Activated CD8-positive, alpha-beta memory T cell treated with anti-CD3 and anti-CD28 coated beads for 48 hours (primary cell): Measurements from ENCODE around the gene POLR2L.
A peak's percentile ranks its signal among the peaks of the same experiment; 100 is the strongest.

ENCODE experiments used
- DNase-seq, 3 experiments: peaks; one replicate each; pipeline ENCODE4 v3.0.0-alpha.2; 2020; ENCODE audit warnings: low read depth in 2 of 3, low spot score in 2 of 3

The POLR2L gene

DNA sequence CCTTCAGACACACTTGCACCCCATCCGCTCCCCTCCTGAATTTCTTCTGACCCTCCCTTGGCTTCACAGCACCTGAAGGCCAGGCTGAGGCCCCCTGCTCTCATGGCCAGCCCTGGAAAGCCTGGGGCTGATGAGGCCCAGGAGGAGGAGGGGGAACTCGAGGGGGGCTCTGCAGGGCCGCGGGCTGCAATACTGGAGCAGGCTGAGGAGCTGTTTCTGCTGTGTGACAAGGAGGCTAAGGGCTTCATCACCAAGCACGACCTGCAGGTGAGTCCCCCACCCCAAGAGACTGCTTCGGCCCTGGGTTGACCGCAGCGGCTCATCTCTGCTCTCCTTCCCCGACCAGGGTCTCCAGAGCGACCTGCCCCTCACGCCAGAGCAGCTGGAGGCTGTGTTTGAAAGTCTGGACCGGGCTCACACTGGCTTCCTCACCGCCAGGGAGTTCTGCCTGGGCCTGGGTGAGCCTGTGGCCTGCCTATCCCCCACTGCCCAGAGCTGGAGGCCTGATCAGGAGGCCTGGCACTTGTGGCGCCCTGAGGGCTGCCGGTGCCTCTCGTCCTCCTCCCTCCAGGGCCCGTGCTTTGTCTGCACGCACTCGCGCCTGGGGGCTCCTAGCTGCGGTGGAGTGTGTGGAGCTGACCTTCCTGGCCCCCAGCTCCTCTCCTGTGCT lies 13.7 kb downstream of the POLR2L start:
- DNase-seq = no peak

- DNase-seq = no peak
These were observed 14.5 kb downstream of the POLR2L start, which contains the start of gene CRACR2B for GRCh38 chr11:827897-828192. CRACR2B (plus strand) TSS chr11:827919; CDS start chr11:828608, 689 bp downstream.

DNA sequence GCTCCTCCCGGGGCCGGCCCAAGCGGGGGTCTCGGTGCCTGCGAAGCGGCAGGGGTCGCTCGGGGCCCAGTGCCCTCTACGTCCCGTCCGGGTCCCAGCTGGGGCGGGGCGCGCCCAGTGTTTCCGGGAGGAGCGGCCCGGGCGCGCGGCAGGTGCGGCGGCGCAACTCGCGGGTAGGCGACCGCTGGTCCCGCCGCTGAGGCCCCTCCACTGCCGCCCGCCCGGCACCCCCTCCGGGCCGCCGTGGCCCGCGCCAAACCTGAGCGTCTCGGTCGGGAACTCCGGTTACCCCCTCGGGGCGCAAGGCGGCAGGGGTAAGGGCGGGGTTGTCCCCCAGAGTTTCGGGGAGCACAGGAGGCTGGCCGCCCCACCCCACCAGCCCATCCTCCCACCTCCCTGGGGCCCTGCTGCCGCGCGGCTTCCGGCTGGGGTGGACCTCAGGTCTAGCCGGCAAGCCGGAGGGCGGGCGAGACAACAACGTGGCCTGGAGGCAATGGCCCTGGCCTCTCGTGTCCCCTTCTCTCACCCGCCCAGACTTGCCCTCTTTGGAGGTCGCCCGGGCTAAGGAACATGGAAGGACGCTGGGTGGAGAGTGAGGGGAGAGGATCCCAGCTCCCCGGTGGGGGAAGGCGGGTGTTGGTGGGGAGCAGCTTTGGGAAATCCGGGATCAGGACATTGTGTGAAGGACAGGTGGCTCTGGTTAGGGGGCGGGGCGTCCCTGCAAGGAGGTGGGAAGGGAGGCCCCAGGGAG lies 15.0 kb downstream of the POLR2L start:
- DNase-seq = no peak

- no peak for DNase-seq
These were observed 15.5 kb downstream of the POLR2L start for GRCh38 chr11:826836-827145.

GRCh38 chr11:826227-826621 lies 16.1 kb downstream of the POLR2L start:
- no peak for DNase-seq

DNA sequence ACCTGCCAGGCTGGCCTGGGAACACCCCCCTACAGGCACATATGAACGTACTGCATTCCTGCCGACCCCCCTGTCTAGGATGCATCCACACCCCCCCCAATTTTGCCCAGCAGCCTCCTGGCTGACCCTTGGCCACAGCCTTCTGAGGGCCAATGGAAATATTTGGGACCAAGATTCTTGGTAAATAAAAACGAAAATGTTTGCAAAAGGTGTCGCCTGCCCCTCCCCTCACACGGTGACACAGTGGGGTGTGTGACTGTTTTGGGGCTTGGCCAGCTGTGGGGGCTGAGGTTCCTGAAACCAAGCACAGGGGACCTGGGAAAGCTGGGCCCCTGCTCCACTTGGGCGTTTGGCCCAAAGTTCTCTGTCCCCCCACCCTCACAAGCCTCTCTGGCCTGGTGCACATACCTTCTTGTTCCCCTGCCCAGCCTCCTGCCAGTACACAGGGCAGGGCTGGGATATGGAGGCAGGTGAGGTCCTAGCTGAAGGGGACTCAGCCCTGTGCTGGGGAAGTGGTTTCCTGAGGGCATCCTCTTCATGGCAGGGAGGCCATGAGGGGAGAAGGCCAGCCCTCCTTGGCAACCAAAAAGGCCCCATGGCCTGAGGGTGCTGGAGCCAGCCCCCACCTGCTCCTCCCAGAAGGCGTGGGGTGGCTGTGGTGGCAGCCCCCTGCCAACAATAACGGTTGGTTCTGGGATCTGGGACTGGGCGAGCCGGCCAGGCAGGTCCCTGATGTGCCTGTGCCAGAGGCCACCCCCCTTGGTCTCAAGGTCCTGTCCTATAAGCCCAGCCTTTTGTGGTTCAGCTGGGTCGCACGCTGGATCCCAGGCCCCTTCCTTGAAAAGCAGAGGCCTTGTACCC lies 16.7 kb downstream of the POLR2L start:
- no peak for DNase-seq

- DNase-seq = no peak
These were observed 17.4 kb downstream of the POLR2L start for GRCh38 chr11:824942-825341.

DNA sequence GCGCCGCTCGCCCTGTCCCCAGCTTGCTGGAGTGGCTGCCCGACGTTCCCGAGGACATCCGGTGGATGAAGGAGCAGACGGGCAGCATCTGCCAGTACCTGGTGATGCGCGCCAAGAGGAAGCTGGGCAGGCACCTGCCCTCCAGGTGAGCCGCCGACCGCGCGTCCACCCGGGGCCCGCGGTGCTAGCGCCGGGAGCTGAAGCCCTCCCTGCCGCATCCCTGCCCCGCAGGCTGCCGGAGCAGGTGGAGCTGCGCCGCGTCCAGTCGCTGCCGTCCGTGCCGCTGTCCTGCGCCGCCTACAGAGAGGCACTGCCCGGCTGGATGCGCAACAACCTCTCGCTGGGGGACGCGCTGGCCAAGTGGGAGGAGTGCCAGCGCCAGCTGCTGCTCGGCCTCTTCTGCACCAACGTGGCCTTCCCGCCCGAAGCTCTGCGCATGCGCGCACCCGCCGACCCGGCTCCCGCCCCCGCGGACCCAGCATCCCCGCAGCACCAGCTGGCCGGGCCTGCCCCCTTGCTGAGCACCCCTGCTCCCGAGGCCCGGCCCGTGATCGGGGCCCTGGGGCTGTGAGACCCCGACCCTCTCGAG lies 17.9 kb downstream of the POLR2L start:
- DNase-seq = no peak

- no peak for DNase-seq
These were observed 18.7 kb downstream of the POLR2L start for GRCh38 chr11:823441-824291.

DNA sequence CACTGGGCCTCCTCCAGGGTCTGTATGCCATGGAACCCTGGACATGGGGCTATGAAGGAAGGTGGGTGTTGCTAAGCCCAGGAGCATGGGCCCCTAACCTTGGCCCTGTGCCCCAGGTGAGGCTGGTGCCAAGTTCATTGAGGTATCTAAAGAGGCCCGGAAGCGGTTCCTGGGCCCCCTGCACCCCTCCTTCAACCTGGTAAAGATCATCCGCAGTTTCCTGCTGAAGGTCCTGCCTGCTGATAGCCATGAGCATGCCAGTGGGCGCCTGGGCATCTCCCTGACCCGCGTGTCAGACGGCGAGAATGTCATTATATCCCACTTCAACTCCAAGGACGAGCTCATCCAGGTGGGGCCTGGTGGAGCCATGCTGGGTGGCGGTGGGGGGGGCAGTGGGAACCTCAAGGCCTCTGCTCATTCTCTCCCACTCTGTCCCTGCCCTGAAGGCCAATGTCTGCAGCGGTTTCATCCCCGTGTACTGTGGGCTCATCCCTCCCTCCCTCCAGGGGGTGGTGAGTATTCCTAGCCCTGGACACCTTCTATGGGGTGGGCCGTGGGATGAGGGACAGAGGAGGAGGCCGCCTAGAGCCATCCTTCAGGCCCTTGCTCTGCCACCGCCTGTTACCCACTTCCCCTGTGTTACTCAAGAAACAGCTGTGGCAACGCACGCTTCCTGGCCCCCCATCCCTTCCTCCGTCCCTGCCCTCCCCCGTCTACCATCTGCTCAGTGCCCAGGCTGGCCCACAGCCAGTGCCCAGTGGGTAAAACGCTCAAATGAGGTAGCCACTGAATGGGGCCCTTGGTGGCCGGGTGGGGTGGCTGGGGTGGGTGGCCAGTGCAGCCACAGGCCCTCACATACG lies 20.6 kb downstream of the POLR2L start:
- no peak for DNase-seq

DNA sequence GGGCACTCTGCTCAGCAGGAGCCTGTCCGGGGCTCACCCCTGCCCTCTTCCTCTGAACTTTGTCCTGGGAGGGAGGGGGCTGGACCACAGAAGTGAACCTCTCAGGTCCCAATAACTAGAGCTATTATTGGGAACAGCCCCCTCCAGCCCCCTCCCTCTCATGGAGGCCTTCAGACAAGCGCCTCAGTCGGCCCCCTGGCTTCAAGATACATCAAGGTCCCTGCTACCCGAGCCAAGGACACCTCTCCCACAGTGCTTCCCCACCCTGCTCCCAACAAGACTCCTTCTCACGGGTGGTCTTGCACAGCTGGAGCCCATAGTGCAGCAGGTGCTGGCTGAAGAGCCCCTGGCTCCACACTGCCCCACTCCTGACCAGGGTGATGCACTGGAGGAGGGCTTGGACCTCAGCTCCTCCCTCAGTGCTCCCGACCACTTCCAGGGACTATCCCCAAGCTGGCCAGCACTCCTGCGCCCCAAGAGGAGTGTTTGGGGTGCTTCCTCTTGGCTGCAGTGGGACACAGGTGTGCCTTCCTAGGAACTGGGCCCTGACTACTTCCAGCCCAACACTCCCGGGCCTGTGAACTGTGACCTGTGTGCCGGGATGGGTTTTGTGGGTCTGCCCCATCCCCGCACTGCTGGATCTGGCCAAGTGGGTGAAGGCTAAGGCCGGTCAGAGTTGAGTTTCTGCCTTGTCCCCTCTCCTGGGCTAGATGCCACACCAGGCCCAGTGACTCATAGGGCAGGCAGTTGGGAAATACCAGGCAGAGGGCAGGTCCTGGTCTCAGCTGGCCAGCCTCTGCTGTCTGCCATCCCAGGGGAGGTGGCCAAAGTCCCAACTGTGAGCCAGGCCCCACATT lies 21.4 kb downstream of the POLR2L start:
- no peak for DNase-seq

DNA sequence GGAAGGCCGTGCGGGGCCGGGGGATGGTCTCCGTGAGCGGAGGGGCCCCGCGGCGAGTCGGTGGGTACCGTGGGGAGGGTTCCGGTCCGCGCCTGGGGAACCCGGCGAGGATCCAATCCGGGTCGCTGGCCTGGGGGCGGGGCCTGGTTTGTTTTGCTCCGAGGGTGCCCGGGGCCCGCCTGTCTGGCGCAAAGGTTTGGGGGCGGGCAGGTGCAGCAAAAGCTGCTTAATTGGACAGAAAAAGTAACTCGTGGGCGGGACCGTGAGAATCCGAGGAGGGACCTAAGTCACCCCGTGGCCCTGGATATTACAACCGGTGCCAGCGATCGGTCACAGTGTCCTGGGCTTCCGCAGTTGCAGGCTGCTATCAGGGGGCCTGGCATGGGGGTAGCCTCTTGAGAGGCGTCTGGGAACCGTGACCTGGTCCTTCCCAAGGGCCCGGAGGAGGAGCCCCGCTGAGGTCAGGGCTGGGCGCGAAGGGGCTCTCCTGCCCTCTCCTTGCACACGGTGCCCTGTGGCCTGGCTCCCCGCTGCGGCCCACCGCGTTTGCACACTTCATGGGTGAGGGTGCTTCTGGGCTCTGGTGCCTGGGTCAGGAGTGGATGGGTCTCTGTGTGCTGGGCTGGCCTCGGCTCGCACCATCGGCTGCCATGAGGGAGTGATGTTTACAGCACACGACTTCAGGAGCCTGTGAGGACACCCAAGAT lies 22.2 kb downstream of the POLR2L start:
- peak in 2 of 3 experiments; percentile 78 to 79 for DNase-seq

GRCh38 chr11:819129-819931 lies 23.0 kb downstream of the POLR2L start:
- peak in 2 of 3 experiments; percentile 77 to 79 for DNase-seq

DNA sequence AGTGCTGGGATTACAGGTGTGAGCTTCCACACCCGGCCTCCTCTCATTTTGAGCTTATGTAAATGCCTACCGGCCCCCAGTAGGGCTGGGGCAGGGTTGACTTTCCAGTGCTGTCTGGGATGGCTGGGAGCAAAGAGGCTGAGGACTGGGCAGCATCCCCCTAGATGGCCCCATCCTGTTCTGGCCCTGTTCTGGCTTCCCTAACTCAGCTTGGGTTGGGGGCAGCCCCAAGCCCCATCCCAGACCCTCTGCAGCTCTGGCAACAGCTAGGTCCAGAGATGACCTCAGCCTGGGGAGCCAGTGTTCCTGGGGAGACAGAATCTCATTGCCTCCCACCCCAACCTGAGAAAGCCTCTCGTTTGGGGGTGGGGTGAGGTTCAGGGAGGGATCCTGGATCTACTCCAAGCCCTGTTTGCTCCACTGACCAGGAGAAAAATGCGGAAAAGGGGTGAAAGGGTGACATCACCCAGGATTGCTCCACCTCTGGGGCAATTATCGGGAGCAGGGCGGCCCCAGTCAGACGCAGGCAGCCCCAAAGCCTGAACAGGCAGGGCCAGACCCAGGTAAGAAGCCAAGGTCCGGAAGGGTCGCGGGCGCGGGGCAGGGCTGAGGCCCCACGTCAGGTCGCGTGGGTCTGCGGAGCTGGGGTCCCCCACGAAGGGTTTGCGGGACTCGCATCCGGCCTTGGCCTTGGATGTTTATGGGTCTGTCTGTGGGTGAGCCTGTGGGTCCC lies 23.8 kb downstream of the POLR2L start, which contains the start of gene PNPLA2:
Gene PNPLA2, plus strand, starts transcription at position 519 of the 733 bp plus-strand sequence. CDS start 805 bp downstream, outside the sequence.
- no peak for DNase-seq

GRCh38 chr11:816433-816779 lies 25.9 kb downstream of the POLR2L start:
- no peak for DNase-seq

- DNase-seq = no peak
These were observed 26.5 kb downstream of the POLR2L start for GRCh38 chr11:815675-816432.
